Endothelial cell (in vitro differentiated cells): ENCODE measurements around the gene CEP83. TPM values are rescaled to one million over a fixed set of nuclear protein-coding genes. Genes with fewer than 3 reads are reported as not detected.
A peak's percentile ranks its signal among the peaks of the same experiment; 100 is the strongest.

Experiments used
- DNase-seq: peaks from one replicate; pipeline ENCODE4 v3.0.0; 2021; ENCODE audit warnings: low spot score
- H3K27ac Mint-ChIP-seq: one replicate; pipeline ENCODE4 v1.8.0; 2021; ENCODE audit warnings: mixed read lengths, inconsistent platforms; ENCODE audit not compliant: unreplicated experiment
- H3K27me3 Mint-ChIP-seq: one replicate; pipeline ENCODE4 v1.8.0; 2021; ENCODE audit warnings: mild to moderate bottlenecking, moderate library complexity, mixed read lengths, inconsistent platforms; ENCODE audit not compliant: unreplicated experiment
- H3K36me3 Mint-ChIP-seq: one replicate; pipeline ENCODE4 v1.8.0; 2021; ENCODE audit warnings: mild to moderate bottlenecking, low read depth, mixed read lengths, inconsistent platforms; ENCODE audit not compliant: unreplicated experiment
- H3K4me1 Mint-ChIP-seq: one replicate; pipeline ENCODE4 v1.8.0; 2021; ENCODE audit warnings: mild to moderate bottlenecking, mixed read lengths, inconsistent platforms; ENCODE audit not compliant: unreplicated experiment
- H3K4me3 Mint-ChIP-seq: one replicate; pipeline ENCODE4 v1.8.0; 2021; ENCODE audit warnings: mild to moderate bottlenecking, mixed read lengths, inconsistent platforms; ENCODE audit not compliant: unreplicated experiment
- H3K9me3 Mint-ChIP-seq: one replicate; pipeline ENCODE4 v1.8.0; 2021; ENCODE audit warnings: mixed read lengths, inconsistent platforms; ENCODE audit not compliant: unreplicated experiment
- total RNA-seq: library from RNA; stranded (reverse); fragmentation: NEBNext Ultra II Directional; extraction: Animal tissue kit (Norgen Biotek cat#: 25700); gene quantifications from one replicate; pipeline ENCODE4 v1.2.1, GENCODE V29; 2021; ENCODE audit not compliant: unreplicated experiment
- TF ChIP-seq, protein P1 (sequence below): fragments of 200-600 bp; sonication (generic); IDR thresholded peaks from one replicate; pipeline ENCODE4 v1.5.0; 2021; ENCODE audit warnings: antibody characterized with exemption; ENCODE audit not compliant: unreplicated experiment

Gene CEP83
- total RNA-seq, 1 donor from 2014 or later, result 18.6 TPM

DNA sequence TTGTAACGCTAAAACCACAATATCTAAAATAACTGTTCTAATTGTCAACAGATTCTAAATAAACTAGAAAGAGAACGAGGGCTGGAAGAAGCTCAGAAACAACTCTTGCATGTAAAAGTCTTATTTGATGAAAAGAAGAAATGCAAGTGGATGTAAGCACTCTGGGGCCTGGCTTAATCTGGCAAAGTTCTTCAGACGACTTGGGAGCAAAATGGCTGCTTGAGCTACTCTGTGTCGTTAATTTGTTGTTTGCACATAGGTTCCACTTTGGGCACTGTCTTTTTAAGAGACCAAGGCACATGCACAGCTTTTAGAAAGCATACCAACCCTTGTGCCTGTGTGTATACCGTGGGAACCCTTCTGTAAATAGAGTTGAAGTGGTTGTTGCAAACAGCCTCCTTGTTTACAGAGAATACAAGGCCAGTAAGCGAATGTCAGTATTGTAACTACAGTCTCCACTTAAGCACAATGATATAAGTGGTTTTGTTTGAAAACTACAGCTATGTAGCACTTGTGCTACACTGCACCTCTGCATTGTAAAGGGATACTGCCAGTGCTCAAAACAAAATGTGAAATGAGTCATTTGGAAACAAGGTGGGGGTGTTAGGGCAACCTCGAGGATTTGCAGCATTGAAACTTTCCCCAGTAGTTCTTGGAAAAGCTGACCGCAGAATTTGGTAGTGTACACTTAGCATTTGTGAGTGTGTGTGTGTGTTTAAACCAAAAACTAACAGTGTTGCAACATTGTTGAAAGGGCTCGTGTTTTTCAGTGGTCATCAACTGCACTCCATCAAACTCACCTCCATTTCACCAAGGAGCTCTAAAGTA, 154.3 kb downstream of the CEP83 start:
- Mint-ChIP-seq H3K27ac (no peak overlapping the region), H3K4me3 (no peak overlapping the region)

DNA sequence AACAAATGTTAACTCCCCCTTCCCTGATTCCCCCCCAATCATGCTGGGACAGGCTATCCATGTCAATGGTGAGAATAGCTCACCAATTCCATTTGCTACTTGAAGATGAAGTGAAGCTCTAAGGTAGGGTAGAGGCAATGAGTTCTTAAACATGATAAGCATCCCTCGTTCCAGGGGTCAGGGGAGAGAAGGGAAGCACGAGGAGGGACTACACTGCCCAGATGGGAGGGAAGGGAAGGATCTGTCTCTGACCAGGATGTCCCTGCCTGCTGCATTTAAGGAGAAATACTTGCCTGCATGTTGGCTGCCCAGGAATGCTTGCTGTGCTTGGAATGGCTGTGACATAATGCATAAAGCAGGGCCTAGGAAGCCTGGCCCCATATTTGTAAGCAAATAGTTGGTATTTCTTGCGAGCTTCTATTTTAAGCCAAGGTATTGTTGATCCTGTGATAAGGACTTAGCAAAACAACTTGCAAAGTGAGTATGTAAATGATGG, 155.1 kb downstream of the CEP83 start:
- H3K36me3 Mint-ChIP-seq, result peaks cover 6% of the 10 kb centered on the region
- H3K4me3 Mint-ChIP-seq, result no peak overlapping the region
- no peaks in the 10 kb centered on the region for H3K27me3 Mint-ChIP-seq
- H3K27ac Mint-ChIP-seq, result no peak overlapping the region
- peaks cover 16% of the 10 kb centered on the region for H3K4me1 Mint-ChIP-seq
- no peaks in the 10 kb centered on the region for H3K9me3 Mint-ChIP-seq
- DNase-seq, result no peak
- TF ChIP-seq, protein P1, sequence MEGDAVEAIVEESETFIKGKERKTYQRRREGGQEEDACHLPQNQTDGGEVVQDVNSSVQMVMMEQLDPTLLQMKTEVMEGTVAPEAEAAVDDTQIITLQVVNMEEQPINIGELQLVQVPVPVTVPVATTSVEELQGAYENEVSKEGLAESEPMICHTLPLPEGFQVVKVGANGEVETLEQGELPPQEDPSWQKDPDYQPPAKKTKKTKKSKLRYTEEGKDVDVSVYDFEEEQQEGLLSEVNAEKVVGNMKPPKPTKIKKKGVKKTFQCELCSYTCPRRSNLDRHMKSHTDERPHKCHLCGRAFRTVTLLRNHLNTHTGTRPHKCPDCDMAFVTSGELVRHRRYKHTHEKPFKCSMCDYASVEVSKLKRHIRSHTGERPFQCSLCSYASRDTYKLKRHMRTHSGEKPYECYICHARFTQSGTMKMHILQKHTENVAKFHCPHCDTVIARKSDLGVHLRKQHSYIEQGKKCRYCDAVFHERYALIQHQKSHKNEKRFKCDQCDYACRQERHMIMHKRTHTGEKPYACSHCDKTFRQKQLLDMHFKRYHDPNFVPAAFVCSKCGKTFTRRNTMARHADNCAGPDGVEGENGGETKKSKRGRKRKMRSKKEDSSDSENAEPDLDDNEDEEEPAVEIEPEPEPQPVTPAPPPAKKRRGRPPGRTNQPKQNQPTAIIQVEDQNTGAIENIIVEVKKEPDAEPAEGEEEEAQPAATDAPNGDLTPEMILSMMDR, result no peak

More for the DNA sequence above, 154.3 kb downstream of the CEP83 start:
- Mint-ChIP-seq H3K4me1 (peaks cover 12% of the 10 kb centered on the region), H3K36me3 (peaks cover under 1% of the 10 kb centered on the region), H3K27me3 (no peaks in the 10 kb centered on the region), H3K9me3 (no peaks in the 10 kb centered on the region)
- TF ChIP-seq, protein P1, result no peak
- DNase-seq, result no peak

DNA sequence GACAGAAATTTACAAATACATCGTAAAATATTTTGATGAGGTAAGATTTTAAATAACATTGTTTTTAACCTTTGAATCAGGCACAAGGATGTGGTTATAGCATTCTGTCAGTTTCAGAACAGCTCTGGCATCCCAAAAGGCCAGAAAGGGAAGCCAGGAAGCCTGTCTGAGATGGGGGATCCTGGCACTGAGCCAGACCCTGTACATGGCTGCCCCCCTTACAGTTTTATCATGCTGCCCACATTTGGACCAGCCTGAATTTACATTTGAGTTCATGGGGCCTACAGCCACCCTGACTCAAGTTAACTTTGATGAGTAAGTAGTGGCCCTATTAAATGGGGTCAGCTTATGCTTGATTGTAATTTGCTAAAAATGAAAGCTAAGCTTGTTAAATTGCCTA, 155.7 kb downstream of the CEP83 start:
- Mint-ChIP-seq H3K4me3 (no peak overlapping the region), H3K27ac (no peak overlapping the region), H3K9me3 (no peaks in the 10 kb centered on the region), H3K27me3 (no peaks in the 10 kb centered on the region), H3K4me1 (peaks cover 16% of the 10 kb centered on the region), H3K36me3 (peaks cover 6% of the 10 kb centered on the region)
- TF ChIP-seq, protein P1, result no peak
- no peak for DNase-seq

DNA sequence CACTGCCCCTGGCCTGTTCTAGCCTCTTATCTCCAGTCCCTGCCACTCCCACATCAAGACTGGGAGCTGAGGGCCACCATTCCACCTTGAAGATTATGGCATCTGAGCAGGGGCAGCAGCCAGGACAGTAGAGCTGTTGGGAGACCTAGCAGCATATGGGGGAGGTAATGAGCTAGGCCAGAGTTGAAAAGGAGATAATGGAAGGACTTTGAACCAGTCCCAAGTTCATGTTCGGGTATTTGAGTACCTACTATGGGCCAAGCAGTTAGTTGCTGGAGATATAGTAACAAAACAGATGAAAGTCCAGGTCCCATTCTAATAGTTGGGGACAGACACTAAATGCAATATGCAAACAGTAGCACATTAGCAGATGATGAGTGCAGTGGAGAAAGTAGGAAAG, 159.8 kb downstream of the CEP83 start:
- Mint-ChIP-seq H3K27ac (no peak overlapping the region), H3K9me3 (no peaks in the 10 kb centered on the region), H3K36me3 (peaks cover 12% of the 10 kb centered on the region), H3K4me1 (peaks cover 34% of the 10 kb centered on the region), H3K4me3 (peak overlapping the region; percentile 21), H3K27me3 (peaks cover 6% of the 10 kb centered on the region)
- TF ChIP-seq, protein P1, result no peak
- no peak for DNase-seq

DNA sequence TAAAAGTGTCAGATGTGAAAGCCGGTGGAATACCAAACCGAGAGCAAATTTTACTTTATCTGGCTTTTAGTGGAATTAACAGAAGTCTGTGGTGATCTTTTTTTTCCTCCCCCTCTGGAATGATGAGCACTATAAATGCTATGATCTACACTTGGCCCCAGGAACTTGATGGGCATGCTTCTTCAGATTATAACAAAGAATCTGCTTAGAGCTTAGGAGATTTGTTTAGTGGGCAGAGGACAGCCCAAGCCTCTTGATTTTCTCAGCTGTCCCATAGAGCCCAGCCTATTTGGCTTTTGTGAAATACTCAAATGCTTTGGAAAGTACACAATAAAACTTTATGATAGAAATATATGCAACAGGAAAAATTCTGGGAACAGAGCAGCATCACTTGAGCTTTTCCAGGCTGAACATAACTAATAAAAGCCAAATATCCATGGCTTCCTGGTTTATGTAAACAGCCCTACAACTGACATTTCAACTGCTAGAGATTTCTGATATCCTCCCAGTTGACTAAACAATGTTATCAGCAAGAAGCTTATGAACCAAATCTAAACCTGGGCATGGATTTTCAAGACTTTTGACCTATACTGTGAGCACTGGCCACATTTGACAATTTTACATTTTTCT, 161.7 kb downstream of the CEP83 start:
- Mint-ChIP-seq H3K9me3 (no peaks in the 10 kb centered on the region), H3K27ac (no peak overlapping the region), H3K36me3 (peaks cover 12% of the 10 kb centered on the region), H3K4me3 (no peak overlapping the region), H3K4me1 (peaks cover 40% of the 10 kb centered on the region), H3K27me3 (peaks cover 6% of the 10 kb centered on the region)
- TF ChIP-seq, protein P1, result no peak
- DNase-seq, result no peak
